ENCODE measurements around the gene UACA.
"Not testable (repeated sequence)": the region's sequence is repeated elsewhere in the genome, so short reads cannot be mapped to it uniquely, and the experiment has no call there.

GRCh38 chr15:70746598-70746997, 16.8 kb downstream of the UACA start:
- TF ChIP-seq NFRKB (IDR thresholded peaks at IDR 0.05); ELF4 (IDR thresholded peaks at IDR 0.05); TARDBP (IDR thresholded peaks at IDR 0.05); SP1 (IDR thresholded peaks at IDR 0.05); FOXA1 (IDR thresholded peaks at IDR 0.05); L3MBTL2 (conservative IDR thresholded peaks at IDR 0.05): not testable (repeated sequence)

Data from HEK293T (cell line).